Psoas muscle (tissue), 8 donors: ENCODE results near the gene PKNOX2. TPM values are rescaled to one million over a fixed set of nuclear protein-coding genes. Genes with fewer than 3 reads are reported as not detected.

Experiments
- ATAC-seq, 4 donors: fragments of 200-7000 bp; cut with Tn5 transposase; one replicate each; pipeline ENCODE4 v1.9.1; 2020; ENCODE audit warnings: moderate library complexity in 3 of 4, mild to moderate bottlenecking in 2 of 4
- DNase-seq, 2 donors: peaks; one replicate each; pipeline ENCODE4 v3.0.0-alpha.2; 2020
- H3K27ac ChIP-seq: fragments of 200-600 bp; one replicate; pipeline ENCODE4 v1.8.0; 2022
- H3K27me3 ChIP-seq, 3 donors: fragments of 200-600 bp in 1 of 3; one replicate each; pipeline versions ENCODE4 v1.6.1 to v1.8.0; 2013 to 2022; ENCODE audit warnings: low read length in 2 of 3, mild to moderate bottlenecking in 2 of 3, moderate library complexity in 1 of 3; ENCODE audit not compliant: insufficient read depth in 3 of 3
- H3K36me3 ChIP-seq, 2 donors: fragments of 200-600 bp in 1 of 2; one replicate each; pipeline versions ENCODE4 v1.6.1 to v1.8.0; 2013 to 2022; ENCODE audit warnings: low read depth in 1 of 2, mild to moderate bottlenecking in 1 of 2, moderate library complexity in 1 of 2; ENCODE audit not compliant: insufficient read depth in 1 of 2
- H3K4me1 ChIP-seq: fragments of 200-600 bp; one replicate; pipeline ENCODE4 v1.8.0; 2022
- H3K4me3 ChIP-seq: fragments of 200-600 bp; one replicate; pipeline ENCODE4 v1.8.0; 2022; ENCODE audit warnings: mild to moderate bottlenecking
- H3K9me3 ChIP-seq: fragments of 200-600 bp; one replicate; pipeline ENCODE4 v1.8.0; 2022
- WGBS, 3 donors: extraction: QIAGEN DNeasy Blood & Tissue Kit; methylation state at CpG; one replicate each; pipeline versions ENCODE4 v1.1.6 to v1.1.7; 2013; 5-methylcytosine and 5-hydroxymethylcytosine counted together
- intact Hi-C, 2 donors: fragments of 100-400 bp; cut with DNase I; formaldehyde crosslinking; loops; one replicate each; pipeline versions ENCODE4 v1.11.0 to v1.14.2; 2022
- polyA plus RNA-seq, 3 donors: library from polyadenylated mRNA; stranded (reverse); fragments of 200-250 nt; gene quantifications; one replicate each; pipeline ENCODE4 v1.2.3, GENCODE V29; 2013
- total RNA-seq, 4 donors: library from RNA; stranded (reverse); fragmentation: NEBNext Ultra II Directional in 2 of 4; extraction: Animal tissue kit (Norgen Biotek cat#: 25700) in 2 of 4; gene quantifications; one replicate each; pipeline versions ENCODE4 v1.2.1 to v1.2.4, GENCODE V29; 2021 to 2023
- TF ChIP-seq, protein P1 (sequence below): fragments of 200-600 bp; IDR thresholded peaks from one replicate; pipeline ENCODE4 v1.8.0; 2022; ENCODE audit warnings: antibody characterized with exemption
- donor health status: healthy with polysubstance abuse.
- donor health status: DM: no; HTN: no; CAD: no; lungs with moderate emphysema.
- donor health status: Bipolar disorder and iron deficiency.
- donor health status: healthy.
- donor health status: DM: yes; HTN: yes; CAD: no.
- donor health status: DM: no; HTN: no; CAD: no.
- donor health status: DM: no; HTN: no; CAD: no.
- donor health status: DM: yes; HTN: yes; CAD: no.

PKNOX2 gene
- total and polyA plus RNA-seq, 7 donors = 1.8 to 30.5 (median 14.5) TPM

DNA sequence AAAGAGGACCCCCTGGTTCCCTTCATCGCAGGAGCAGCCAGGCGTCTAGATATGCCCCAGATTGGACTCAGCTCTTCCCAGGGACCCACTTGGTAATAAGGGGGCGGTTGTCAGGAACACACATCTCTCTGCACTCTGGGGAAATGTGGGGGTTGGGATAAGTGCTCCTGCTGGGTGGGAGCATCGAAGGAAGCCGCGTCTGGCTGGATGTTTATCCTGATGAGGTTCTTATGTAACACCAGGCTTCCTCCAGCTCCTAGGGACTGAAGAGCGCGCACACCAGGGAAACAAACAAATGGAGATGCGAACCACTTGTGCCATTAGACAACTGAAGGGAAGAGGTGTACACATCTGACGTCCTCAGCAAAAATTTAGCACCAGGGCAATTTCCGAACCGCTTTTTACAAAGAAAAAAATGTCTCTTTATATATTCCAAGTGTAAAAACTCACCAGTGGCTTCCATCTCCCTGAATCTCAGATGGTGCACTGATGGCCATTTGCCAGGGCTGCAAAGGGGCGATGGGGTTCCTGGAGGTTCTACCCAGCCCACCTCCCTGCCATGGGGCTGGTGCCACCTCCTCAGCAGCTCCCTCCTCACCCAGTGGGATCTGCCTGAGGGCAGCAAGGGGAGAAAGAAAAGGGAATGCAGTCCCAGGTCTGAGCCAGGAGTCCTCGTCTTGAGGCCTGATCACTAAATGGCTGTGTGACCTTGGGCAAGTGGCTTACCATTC lies 89.4 kb downstream of the PKNOX2 start:
- no peaks in the 10 kb centered on the region for H3K27me3 ChIP-seq
- DNase-seq = no peak
- no peak for ATAC-seq
- H3K36me3 ChIP-seq = no peaks in the 10 kb centered on the region
- no peaks in the 10 kb centered on the region for H3K4me1 ChIP-seq
- intact Hi-C loops = no loop called here
- H3K4me3 ChIP-seq = no peak overlapping the region
- no peak overlapping the region for H3K27ac ChIP-seq
- no peaks in the 10 kb centered on the region for H3K9me3 ChIP-seq
- WGBS, 3 donors = 78 to 82% (median 81%) methylated on average over 14 of the region's 14 CpGs
- TF ChIP-seq, protein P1, sequence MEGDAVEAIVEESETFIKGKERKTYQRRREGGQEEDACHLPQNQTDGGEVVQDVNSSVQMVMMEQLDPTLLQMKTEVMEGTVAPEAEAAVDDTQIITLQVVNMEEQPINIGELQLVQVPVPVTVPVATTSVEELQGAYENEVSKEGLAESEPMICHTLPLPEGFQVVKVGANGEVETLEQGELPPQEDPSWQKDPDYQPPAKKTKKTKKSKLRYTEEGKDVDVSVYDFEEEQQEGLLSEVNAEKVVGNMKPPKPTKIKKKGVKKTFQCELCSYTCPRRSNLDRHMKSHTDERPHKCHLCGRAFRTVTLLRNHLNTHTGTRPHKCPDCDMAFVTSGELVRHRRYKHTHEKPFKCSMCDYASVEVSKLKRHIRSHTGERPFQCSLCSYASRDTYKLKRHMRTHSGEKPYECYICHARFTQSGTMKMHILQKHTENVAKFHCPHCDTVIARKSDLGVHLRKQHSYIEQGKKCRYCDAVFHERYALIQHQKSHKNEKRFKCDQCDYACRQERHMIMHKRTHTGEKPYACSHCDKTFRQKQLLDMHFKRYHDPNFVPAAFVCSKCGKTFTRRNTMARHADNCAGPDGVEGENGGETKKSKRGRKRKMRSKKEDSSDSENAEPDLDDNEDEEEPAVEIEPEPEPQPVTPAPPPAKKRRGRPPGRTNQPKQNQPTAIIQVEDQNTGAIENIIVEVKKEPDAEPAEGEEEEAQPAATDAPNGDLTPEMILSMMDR = no peak

DNA sequence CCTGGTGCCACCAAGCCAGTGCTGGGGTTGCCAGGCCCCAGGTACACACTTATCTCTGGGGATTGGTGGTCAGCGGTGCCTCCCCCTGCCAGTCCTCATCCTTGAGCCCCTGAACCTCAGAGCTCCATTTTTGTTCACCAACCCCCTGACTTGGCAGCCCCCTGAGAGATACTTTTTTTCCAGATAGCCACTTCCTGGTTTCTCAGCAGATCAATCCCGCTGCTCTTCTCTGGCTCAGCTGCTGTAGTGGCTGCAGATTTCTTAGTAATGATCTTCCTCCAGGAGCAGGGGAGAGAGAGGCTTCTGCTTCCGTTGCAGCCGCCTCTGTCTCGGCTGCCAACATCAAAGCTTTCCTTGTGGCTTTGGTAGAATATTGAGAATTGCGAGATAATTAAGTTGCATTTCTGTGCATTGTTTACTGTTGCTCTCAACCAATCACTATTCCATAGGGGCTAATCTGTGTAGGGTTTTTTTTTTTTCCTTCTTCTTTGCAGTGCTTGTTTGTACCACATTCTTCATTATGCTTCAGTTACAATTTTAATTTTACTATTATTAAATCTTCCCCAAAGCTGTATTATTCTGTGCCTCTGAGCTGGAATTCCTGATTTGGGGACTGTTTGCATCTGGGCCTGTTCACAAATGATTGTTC lies 92.1 kb downstream of the PKNOX2 start:
- no peak overlapping the region for H3K4me3 ChIP-seq
- H3K27me3 ChIP-seq = no peaks in the 10 kb centered on the region
- intact Hi-C loops = no loop called here
- TF ChIP-seq, protein P1 = no peak
- H3K27ac ChIP-seq = no peak overlapping the region
- peaks cover 11% of the 10 kb centered on the region for H3K4me1 ChIP-seq
- H3K36me3 ChIP-seq = no peaks in the 10 kb centered on the region
- ATAC-seq (no peak), DNase-seq (no peak)
- 48 to 65% (median 65%) methylated on average over 6 of the region's 6 CpGs for WGBS, 3 donors
- no peaks in the 10 kb centered on the region for H3K9me3 ChIP-seq

DNA sequence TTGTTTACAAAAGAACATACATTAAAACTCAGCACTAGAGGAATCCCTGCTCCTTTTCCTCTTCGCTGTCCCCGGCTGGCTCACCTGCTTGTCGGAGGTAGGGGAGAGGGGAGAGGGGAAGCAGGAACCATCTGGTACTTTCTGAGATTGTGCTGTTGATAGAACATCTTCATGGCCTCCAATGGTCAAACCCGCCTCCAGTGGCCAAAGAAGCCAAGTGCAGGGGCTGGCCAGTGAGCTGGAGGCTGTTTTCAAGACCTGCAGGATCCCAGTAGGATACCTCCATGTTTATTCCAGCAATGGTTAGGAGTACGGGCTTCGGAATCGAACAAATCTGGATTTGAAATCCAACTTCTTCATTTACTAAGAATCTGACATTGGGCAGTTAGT lies 92.6 kb downstream of the PKNOX2 start:
- no peak for DNase-seq
- Histone ChIP-seq H3K4me3 (no peak overlapping the region), H3K4me1 (peaks cover 13% of the 10 kb centered on the region), H3K27me3 (no peaks in the 10 kb centered on the region), H3K27ac (no peak overlapping the region), H3K36me3 (no peaks in the 10 kb centered on the region), H3K9me3 (no peaks in the 10 kb centered on the region)
- intact Hi-C loops = no loop called here
- TF ChIP-seq, protein P1 = no peak
- 85 to 88% (median 88%) methylated on average over 7 of the region's 7 CpGs for WGBS, 3 donors
- ATAC-seq = no peak

DNA sequence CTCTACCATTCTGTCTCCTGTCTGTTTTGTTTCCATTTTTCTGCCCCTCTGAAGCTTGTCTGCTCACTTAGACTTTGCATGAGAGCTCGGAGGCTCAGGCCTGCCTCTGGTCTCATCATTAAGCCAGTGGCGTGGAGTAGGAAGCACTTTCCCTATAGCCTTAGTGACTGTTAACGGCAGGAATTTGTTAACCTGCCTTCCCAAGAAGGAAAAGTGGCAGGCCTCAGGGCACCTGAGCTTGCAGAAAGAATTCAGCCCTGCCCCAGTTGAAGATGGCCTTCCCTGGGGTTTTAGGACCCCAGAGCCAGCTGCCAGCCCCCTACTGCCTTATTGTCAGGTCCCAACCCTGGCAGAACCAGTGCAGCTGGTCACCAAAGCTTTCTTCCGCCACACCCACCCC lies 93.2 kb downstream of the PKNOX2 start:
- Histone ChIP-seq H3K27ac (no peak overlapping the region), H3K9me3 (no peaks in the 10 kb centered on the region), H3K4me3 (no peak overlapping the region), H3K36me3 (no peaks in the 10 kb centered on the region), H3K27me3 (no peaks in the 10 kb centered on the region), H3K4me1 (peaks cover 13% of the 10 kb centered on the region)
- DNase-seq = no peak
- TF ChIP-seq, protein P1 = no peak
- intact Hi-C loops = no loop called here
- WGBS, 3 donors = 92 to 98% (median 97%) methylated on average over 4 of the region's 4 CpGs
- ATAC-seq = no peak
